Mesothelial cell of epicardium (in vitro differentiated cells): ENCODE data around the gene EDIL3. TPM values are rescaled to one million over a fixed set of nuclear protein-coding genes. Genes with fewer than 3 reads are reported as not detected.
"Not testable (repeated sequence)": the region's sequence is repeated elsewhere in the genome, so short reads cannot be mapped to it uniquely, and the experiment has no call there.

Experiments
- DNase-seq, 2 experiments: peaks; one replicate each; pipeline ENCODE4 v3.0.0; 2021; ENCODE audit warnings: low spot score in 2 of 2; ENCODE audit not compliant: unreplicated experiment in 2 of 2
- H3K27ac Mint-ChIP-seq: 2 replicates; pipeline ENCODE4 v1.8.0; 2021; ENCODE audit warnings: mixed read lengths
- H3K27me3 Mint-ChIP-seq: 2 replicates; pipeline ENCODE4 v1.8.0; 2021; ENCODE audit warnings: low read depth, mixed read lengths
- H3K36me3 Mint-ChIP-seq: 2 replicates; pipeline ENCODE4 v1.8.0; 2021; ENCODE audit warnings: mixed read lengths
- H3K4me1 Mint-ChIP-seq: 2 replicates; pipeline ENCODE4 v1.8.0; 2021; ENCODE audit warnings: mixed read lengths
- H3K4me3 Mint-ChIP-seq: 2 replicates; pipeline ENCODE4 v1.8.0; 2021; ENCODE audit warnings: mild to moderate bottlenecking, moderate library complexity, mixed read lengths
- H3K9me3 Mint-ChIP-seq: 2 replicates; pipeline ENCODE4 v1.8.0; 2021; ENCODE audit warnings: mixed read lengths
- total RNA-seq: library from RNA; stranded (reverse); gene quantifications from 3 replicates; pipeline ENCODE4 v1.2.1, GENCODE V29; 2021
- TF ChIP-seq, protein P1 (sequence below): fragments of 200-600 bp; sonication (generic); IDR thresholded peaks from one replicate; pipeline ENCODE4 v1.5.0; 2021; ENCODE audit warnings: antibody characterized with exemption; ENCODE audit not compliant: unreplicated experiment

The EDIL3 gene
- total RNA-seq, 1 donor from 2014 or later, result 51.3 TPM

- no peak for DNase-seq
- H3K9me3 Mint-ChIP-seq, result no peaks in the 10 kb centered on the region
- H3K27ac Mint-ChIP-seq, result no peak overlapping the region
- no peaks in the 10 kb centered on the region for H3K36me3 Mint-ChIP-seq
- TF ChIP-seq, protein P1, sequence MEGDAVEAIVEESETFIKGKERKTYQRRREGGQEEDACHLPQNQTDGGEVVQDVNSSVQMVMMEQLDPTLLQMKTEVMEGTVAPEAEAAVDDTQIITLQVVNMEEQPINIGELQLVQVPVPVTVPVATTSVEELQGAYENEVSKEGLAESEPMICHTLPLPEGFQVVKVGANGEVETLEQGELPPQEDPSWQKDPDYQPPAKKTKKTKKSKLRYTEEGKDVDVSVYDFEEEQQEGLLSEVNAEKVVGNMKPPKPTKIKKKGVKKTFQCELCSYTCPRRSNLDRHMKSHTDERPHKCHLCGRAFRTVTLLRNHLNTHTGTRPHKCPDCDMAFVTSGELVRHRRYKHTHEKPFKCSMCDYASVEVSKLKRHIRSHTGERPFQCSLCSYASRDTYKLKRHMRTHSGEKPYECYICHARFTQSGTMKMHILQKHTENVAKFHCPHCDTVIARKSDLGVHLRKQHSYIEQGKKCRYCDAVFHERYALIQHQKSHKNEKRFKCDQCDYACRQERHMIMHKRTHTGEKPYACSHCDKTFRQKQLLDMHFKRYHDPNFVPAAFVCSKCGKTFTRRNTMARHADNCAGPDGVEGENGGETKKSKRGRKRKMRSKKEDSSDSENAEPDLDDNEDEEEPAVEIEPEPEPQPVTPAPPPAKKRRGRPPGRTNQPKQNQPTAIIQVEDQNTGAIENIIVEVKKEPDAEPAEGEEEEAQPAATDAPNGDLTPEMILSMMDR, result no peak
- H3K27me3 Mint-ChIP-seq, result no peaks in the 10 kb centered on the region
- H3K4me3 Mint-ChIP-seq, result no peak overlapping the region
- peaks cover 5% of the 10 kb centered on the region for H3K4me1 Mint-ChIP-seq
Observed at GRCh38 chr5:84343171-84343570, 41.5 kb downstream of the EDIL3 start.

GRCh38 chr5:84332106-84332505 lies 52.6 kb downstream of the EDIL3 start:
- TF ChIP-seq, protein P1, result no peak
- Mint-ChIP-seq H3K4me3 (no peak overlapping the region), H3K4me1 (peaks cover 10% of the 10 kb centered on the region), H3K36me3 (peaks cover 4% of the 10 kb centered on the region), H3K27ac (no peak overlapping the region), H3K9me3 (peaks cover 6% of the 10 kb centered on the region), H3K27me3 (no peaks in the 10 kb centered on the region)
- DNase-seq, result no peak

- peaks cover 27% of the 10 kb centered on the region for H3K9me3 Mint-ChIP-seq
- peaks cover 7% of the 10 kb centered on the region for H3K4me1 Mint-ChIP-seq
- TF ChIP-seq, protein P1, result no peak
- no peaks in the 10 kb centered on the region for H3K27me3 Mint-ChIP-seq
- peaks cover 14% of the 10 kb centered on the region for H3K36me3 Mint-ChIP-seq
- no peak for DNase-seq
- no peak overlapping the region for H3K27ac Mint-ChIP-seq
- H3K4me3 Mint-ChIP-seq, result no peak overlapping the region
Observed at GRCh38 chr5:84327591-84327990, 57.1 kb downstream of the EDIL3 start.

DNA sequence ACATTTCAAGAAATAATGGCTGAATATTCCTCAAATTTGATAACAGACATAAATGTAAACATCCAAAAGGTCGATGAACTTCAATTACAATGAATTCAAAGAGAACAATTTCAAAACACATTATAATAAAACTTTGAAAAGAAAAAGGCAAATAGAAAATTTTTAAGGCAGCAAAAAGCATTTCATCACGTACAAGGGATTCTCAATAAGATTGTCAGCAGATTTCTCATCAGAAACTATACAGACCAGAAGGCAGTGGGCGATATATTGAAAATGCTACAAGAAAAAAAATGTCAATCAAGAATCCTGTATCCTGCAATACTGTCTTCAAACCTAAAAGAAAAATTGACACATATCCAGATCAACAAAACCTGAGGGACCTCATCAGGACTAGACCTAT lies 62.0 kb downstream of the EDIL3 start:
- DNase-seq, result no peak
- H3K27ac Mint-ChIP-seq, result no peak overlapping the region
- peaks cover 32% of the 10 kb centered on the region for H3K36me3 Mint-ChIP-seq
- TF ChIP-seq, protein P1, result no peak
- no peaks in the 10 kb centered on the region for H3K27me3 Mint-ChIP-seq
- H3K9me3 Mint-ChIP-seq, result peaks cover 57% of the 10 kb centered on the region
- no peaks in the 10 kb centered on the region for H3K4me1 Mint-ChIP-seq
- H3K4me3 Mint-ChIP-seq, result no peak overlapping the region

DNA sequence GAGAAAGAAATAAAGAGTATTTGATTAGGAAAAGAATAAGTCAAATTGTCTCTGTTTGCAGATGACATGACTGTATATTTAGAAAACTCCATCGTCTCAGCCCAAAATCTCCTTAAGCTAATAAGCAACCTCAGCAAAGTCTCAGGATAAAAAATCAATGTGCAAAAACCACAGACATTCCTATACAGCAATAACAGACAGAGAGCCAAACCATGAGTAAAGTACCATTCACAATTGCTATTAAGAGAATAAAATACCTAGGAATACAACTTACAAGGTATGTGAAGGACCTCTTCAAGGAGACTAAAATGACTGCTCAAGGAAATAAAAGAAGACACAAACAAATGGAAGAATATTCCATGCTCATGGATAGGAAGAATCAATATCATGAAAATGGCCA lies 66.9 kb downstream of the EDIL3 start:
- peaks cover 41% of the 10 kb centered on the region for H3K9me3 Mint-ChIP-seq
- not testable (repeated sequence) for DNase-seq, H3K4me1 Mint-ChIP-seq, H3K4me3 Mint-ChIP-seq, H3K27me3 Mint-ChIP-seq, H3K27ac Mint-ChIP-seq
- peaks cover 22% of the 10 kb centered on the region for H3K36me3 Mint-ChIP-seq

GRCh38 chr5:84312280-84312679 lies 72.4 kb downstream of the EDIL3 start:
- not testable (repeated sequence) for H3K4me1 Mint-ChIP-seq, H3K36me3 Mint-ChIP-seq, H3K9me3 Mint-ChIP-seq, H3K27ac Mint-ChIP-seq, H3K4me3 Mint-ChIP-seq, H3K27me3 Mint-ChIP-seq, DNase-seq

DNA sequence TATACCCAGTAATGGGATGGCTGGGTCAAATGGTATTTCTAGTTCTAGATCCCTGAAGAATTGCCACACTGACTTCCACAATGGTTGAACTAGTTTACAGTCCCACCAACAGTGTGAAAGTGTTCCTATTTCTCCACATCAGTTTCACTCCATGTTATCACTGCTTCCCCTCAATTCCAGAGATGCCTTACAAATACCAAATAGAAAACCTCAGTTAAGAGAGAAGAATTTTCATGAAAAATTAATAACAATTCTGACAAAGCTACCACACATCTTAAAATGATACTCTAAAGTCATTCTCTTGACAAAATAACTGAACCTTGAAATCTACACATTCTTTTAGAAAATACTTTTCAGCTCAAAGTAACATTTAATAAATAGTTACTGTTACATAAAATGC lies 74.8 kb downstream of the EDIL3 start:
- H3K4me1 Mint-ChIP-seq, result peaks cover 12% of the 10 kb centered on the region
- H3K36me3 Mint-ChIP-seq, H3K4me3 Mint-ChIP-seq, H3K27me3 Mint-ChIP-seq, H3K9me3 Mint-ChIP-seq, DNase-seq, H3K27ac Mint-ChIP-seq: not testable (repeated sequence)
